IPS DF 6.9 (cell line): ENCODE data around the gene DAAM1.

Source experiments
- DNase-seq: peaks from one replicate; pipeline ENCODE4 v3.0.0-alpha.2; 2013; ENCODE audit warnings: low read depth, low spot score
- H3K27ac ChIP-seq: one replicate; pipeline ENCODE4 v1.5.1; 2013; ENCODE audit warnings: low read length, control low read depth
- H3K27me3 ChIP-seq: 2 replicates; pipeline ENCODE4 v1.6.1; 2013; ENCODE audit warnings: mild to moderate bottlenecking, low read length; ENCODE audit not compliant: control insufficient read depth, insufficient read depth
- H3K36me3 ChIP-seq: 2 replicates; pipeline ENCODE4 v1.6.1; 2013; ENCODE audit warnings: low read length; ENCODE audit not compliant: control insufficient read depth, insufficient read depth
- H3K4me1 ChIP-seq: 2 replicates; pipeline ENCODE4 v1.6.1; 2013; ENCODE audit warnings: low read length; ENCODE audit not compliant: control insufficient read depth, insufficient read depth
- H3K4me3 ChIP-seq: 2 replicates; pipeline ENCODE4 v1.5.1; 2013; ENCODE audit warnings: mild to moderate bottlenecking, low read length
- H3K9me3 ChIP-seq: 2 replicates; pipeline ENCODE4 v1.6.1; 2013; ENCODE audit warnings: low read length, inconsistent platforms; ENCODE audit not compliant: control insufficient read depth, insufficient read depth
- WGBS: extraction: QIAGEN DNeasy Blood & Tissue Kit; methylation state at CpG from one replicate; pipeline ENCODE4 v1.1.7; 2013; ENCODE audit warnings: mixed read lengths, missing lambda C conversion rate; ENCODE audit not compliant: insufficient read length, insufficient coverage; 5-methylcytosine and 5-hydroxymethylcytosine counted together

Gene DAAM1

GRCh38 chr14:59253527-59253926 is 65.1 kb downstream of the DAAM1 start:
- Histone ChIP-seq H3K4me3 (no peak overlapping the region), H3K27me3 (no peaks in the 10 kb centered on the region), H3K27ac (no peak overlapping the region), H3K36me3 (no peaks in the 10 kb centered on the region), H3K9me3 (no peaks in the 10 kb centered on the region), H3K4me1 (peaks cover 5% of the 10 kb centered on the region; the same call in 1 of the 2 replicates)
- no peak for DNase-seq

GRCh38 chr14:59254146-59254910 is 65.9 kb downstream of the DAAM1 start:
- Histone ChIP-seq H3K27me3 (no peaks in the 10 kb centered on the region), H3K4me3 (no peak overlapping the region), H3K4me1 (peaks cover 5% of the 10 kb centered on the region; the same call in 1 of the 2 replicates), H3K36me3 (no peaks in the 10 kb centered on the region), H3K9me3 (no peaks in the 10 kb centered on the region), H3K27ac (no peak overlapping the region)
- DNase-seq: no peak
- no CpG with 5 or more reads among the region's 7 CpGs for WGBS

- Histone ChIP-seq H3K27ac (no peak overlapping the region), H3K9me3 (no peaks in the 10 kb centered on the region), H3K4me1 (peaks cover 5% of the 10 kb centered on the region; the same call in 1 of the 2 replicates), H3K36me3 (no peaks in the 10 kb centered on the region), H3K4me3 (no peak overlapping the region), H3K27me3 (no peaks in the 10 kb centered on the region)
- WGBS: no CpG with 5 or more reads among the region's 5 CpGs
- no peak for DNase-seq
Observed at GRCh38 chr14:59254911-59255545, 66.6 kb downstream of the DAAM1 start.

- no peaks in the 10 kb centered on the region for H3K9me3 ChIP-seq
- H3K27me3 ChIP-seq: no peaks in the 10 kb centered on the region
- H3K4me3 ChIP-seq: no peak overlapping the region
- no CpG with 5 or more reads among the region's 1 CpG for WGBS
- DNase-seq: no peak
- peaks cover 5% of the 10 kb centered on the region; the same call in 1 of the 2 replicates for H3K4me1 ChIP-seq
- H3K27ac ChIP-seq: no peak overlapping the region
- H3K36me3 ChIP-seq: no peaks in the 10 kb centered on the region
Observed at GRCh38 chr14:59256331-59256730, 67.9 kb downstream of the DAAM1 start.

- H3K36me3 ChIP-seq: no peaks in the 10 kb centered on the region
- H3K9me3 ChIP-seq: no peaks in the 10 kb centered on the region
- H3K27ac ChIP-seq: no peak overlapping the region
- H3K27me3 ChIP-seq: no peaks in the 10 kb centered on the region
- H3K4me1 ChIP-seq: no peaks in the 10 kb centered on the region
- DNase-seq: no peak
- WGBS: no CpG with 5 or more reads among the region's 3 CpGs
- no peak overlapping the region for H3K4me3 ChIP-seq
Observed at GRCh38 chr14:59261334-59261733, 72.9 kb downstream of the DAAM1 start.

- DNase-seq: no peak
- Histone ChIP-seq H3K27ac (no peak overlapping the region), H3K36me3 (no peaks in the 10 kb centered on the region), H3K9me3 (no peaks in the 10 kb centered on the region), H3K4me3 (no peak overlapping the region), H3K4me1 (no peaks in the 10 kb centered on the region), H3K27me3 (no peaks in the 10 kb centered on the region)
- WGBS: no CpG with 5 or more reads among the region's 7 CpGs
Observed at GRCh38 chr14:59262717-59263454, 74.4 kb downstream of the DAAM1 start.

- no peaks in the 10 kb centered on the region for H3K4me1 ChIP-seq
- no peak for DNase-seq
- no peak overlapping the region for H3K4me3 ChIP-seq
- no peaks in the 10 kb centered on the region for H3K27me3 ChIP-seq
- no peak overlapping the region for H3K27ac ChIP-seq
- no peaks in the 10 kb centered on the region for H3K9me3 ChIP-seq
- no peaks in the 10 kb centered on the region for H3K36me3 ChIP-seq
Observed at GRCh38 chr14:59265808-59266207, 77.3 kb downstream of the DAAM1 start.

- Histone ChIP-seq H3K36me3 (no peaks in the 10 kb centered on the region), H3K4me3 (no peak overlapping the region), H3K27me3 (no peaks in the 10 kb centered on the region), H3K27ac (no peak overlapping the region), H3K4me1 (no peaks in the 10 kb centered on the region), H3K9me3 (no peaks in the 10 kb centered on the region)
- WGBS: no CpG with 5 or more reads among the region's 2 CpGs
- no peak for DNase-seq
Observed at GRCh38 chr14:59267046-59267445, 78.6 kb downstream of the DAAM1 start.

GRCh38 chr14:59268011-59268410 is 79.5 kb downstream of the DAAM1 start:
- Histone ChIP-seq H3K4me3 (no peak overlapping the region), H3K9me3 (no peaks in the 10 kb centered on the region), H3K27ac (no peak overlapping the region), H3K4me1 (no peaks in the 10 kb centered on the region), H3K36me3 (no peaks in the 10 kb centered on the region), H3K27me3 (no peaks in the 10 kb centered on the region)
- DNase-seq: no peak
- WGBS: no CpG with 5 or more reads among the region's 10 CpGs

GRCh38 chr14:59268858-59269257 is 80.4 kb downstream of the DAAM1 start:
- no peaks in the 10 kb centered on the region for H3K9me3 ChIP-seq
- H3K4me1 ChIP-seq: no peaks in the 10 kb centered on the region
- no peak overlapping the region for H3K27ac ChIP-seq
- H3K4me3 ChIP-seq: no peak overlapping the region
- H3K27me3 ChIP-seq: no peaks in the 10 kb centered on the region
- no peak for DNase-seq
- WGBS: no CpG with 5 or more reads among the region's 5 CpGs
- no peaks in the 10 kb centered on the region for H3K36me3 ChIP-seq
